HepG2 (cell line): ENCODE results near the gene ZC3H8. TPM values are rescaled to one million over a fixed set of nuclear protein-coding genes. Genes with fewer than 3 reads are reported as not detected.

Experiments used
- ERF ChIP-seq: IDR thresholded peaks from 2 replicates; pipeline ENCODE4 v1.6.1; 2018; ENCODE audit warnings: missing biosample characterization, missing genetic modification reagents
- HMG20A ChIP-seq: IDR thresholded peaks from 2 replicates; pipeline ENCODE4 v1.6.1; 2016; ENCODE audit warnings: borderline replicate concordance
- HMG20B ChIP-seq: conservative IDR thresholded peaks from 2 replicates; pipeline ENCODE4 v1.6.1; 2016; ENCODE audit warnings: missing genetic modification reagents, missing compliant biosample characterization
- HNRNPL ChIP-seq: fragments of 200-400 bp; formaldehyde crosslinking; IDR thresholded peaks from 2 replicates; pipeline ENCODE4 v1.6.1; 2017; ENCODE audit warnings: mild to moderate bottlenecking, low read depth, low read length
- KLF6 ChIP-seq: IDR thresholded peaks from 2 replicates; pipeline ENCODE4 v1.8.0; 2016; ENCODE audit warnings: missing biosample characterization, missing genetic modification reagents
- NR3C1 ChIP-seq: sonication (generic); formaldehyde crosslinking; IDR thresholded peaks from 2 replicates; pipeline ENCODE4 v1.4.0; 2020; ENCODE audit warnings: missing genetic modification reagents
- POLR2G ChIP-seq: fragments of 200-400 bp; formaldehyde crosslinking; IDR thresholded peaks from 2 replicates; pipeline ENCODE4 v1.6.1; 2018; ENCODE audit warnings: mild to moderate bottlenecking, low read depth, low read length, moderate library complexity
- ZNF282 ChIP-seq: fragments of 450-650 bp; IDR thresholded peaks from 2 replicates; pipeline ENCODE4 v1.6.1; 2018; ENCODE audit not compliant: partially characterized antibody
- ZNF329 ChIP-seq: sonication (generic); formaldehyde crosslinking; IDR thresholded peaks from 2 replicates; pipeline ENCODE4 v1.9.0; 2021; ENCODE audit warnings: low read depth, mild to moderate bottlenecking, missing genetic modification reagents
- ZNF564 ChIP-seq: sonication (generic); formaldehyde crosslinking; IDR thresholded peaks from 2 replicates; pipeline ENCODE4 v1.8.1; 2023; ENCODE audit warnings: mild to moderate bottlenecking, missing genetic modification reagents
- ZNF766 ChIP-seq: sonication (generic); formaldehyde crosslinking; IDR thresholded peaks from 2 replicates; pipeline ENCODE4 v1.5.0; 2020; ENCODE audit warnings: missing genetic modification reagents, borderline replicate concordance
- ZNF816 ChIP-seq: sonication (generic); formaldehyde crosslinking; IDR thresholded peaks from 2 replicates; pipeline ENCODE4 v1.8.0; 2022; ENCODE audit warnings: missing genetic modification reagents, mild to moderate bottlenecking, borderline replicate concordance
- polyA plus RNA-seq, 8 experiments: library from polyadenylated mRNA; depleted of rRNA in 3 of 8; stranded (reverse) in 7 of 8; unstranded in 1 of 8; fragments of >200 nt; fragmentation: Illumina TruSeq in 4 of 8; extraction: Trizol in 4 of 8; gene quantifications; 2 replicates each; pipeline versions ENCODE4 v1.2.1 to v1.2.3, GENCODE V29; 2011 to 2016; ENCODE audit warnings: low read depth in 4 of 8, missing spikeins in 1 of 8, mixed read lengths in 1 of 8; ENCODE audit not compliant: insufficient read depth in 1 of 8
- total RNA-seq, 5 experiments: library from RNA; depleted of rRNA; stranded (reverse); fragments of >200 nt; fragmentation: Illumina TruSeq; extraction: Trizol; gene quantifications; 2 replicates each; pipeline ENCODE4 v1.2.3, GENCODE V29; 2016; ENCODE audit warnings: low read depth in 1 of 5
- TF ChIP-seq, protein P1 (sequence below): sonication (generic); formaldehyde crosslinking; IDR thresholded peaks from 2 replicates; pipeline ENCODE4 v1.4.0; 2020; ENCODE audit warnings: missing genetic modification reagents, borderline replicate concordance
- TF ChIP-seq, protein P2 (sequence below): sonication (generic); formaldehyde crosslinking; IDR thresholded peaks from 2 replicates; pipeline ENCODE4 v1.4.0; 2020; ENCODE audit warnings: missing genetic modification reagents
- TF ChIP-seq, protein P3 (sequence below): sonication (generic); formaldehyde crosslinking; IDR thresholded peaks from 2 replicates; pipeline ENCODE4 v1.5.0; 2020; ENCODE audit warnings: missing genetic modification reagents
- TF ChIP-seq, protein P4 (sequence below): sonication (generic); formaldehyde crosslinking; IDR thresholded peaks from 2 replicates; pipeline ENCODE4 v1.4.0; 2020; ENCODE audit warnings: mild to moderate bottlenecking, missing genetic modification reagents
- TF ChIP-seq, protein P5 (sequence below): sonication (generic); formaldehyde crosslinking; IDR thresholded peaks from 2 replicates; pipeline ENCODE4 v1.4.0; 2020; ENCODE audit warnings: missing genetic modification reagents, borderline replicate concordance
- TF ChIP-seq, protein P6 (sequence below): sonication (generic); formaldehyde crosslinking; IDR thresholded peaks from 2 replicates; pipeline ENCODE4 v1.8.1; 2023; ENCODE audit warnings: missing genetic modification reagents, mild to moderate bottlenecking, borderline replicate concordance

ZC3H8 gene
- total and polyA plus RNA-seq, 2 of the 13 experiments (the other 11 are each of a cell fraction or from before 2014, with no cell fraction given): 4.5 to 17.0 TPM

DNA sequence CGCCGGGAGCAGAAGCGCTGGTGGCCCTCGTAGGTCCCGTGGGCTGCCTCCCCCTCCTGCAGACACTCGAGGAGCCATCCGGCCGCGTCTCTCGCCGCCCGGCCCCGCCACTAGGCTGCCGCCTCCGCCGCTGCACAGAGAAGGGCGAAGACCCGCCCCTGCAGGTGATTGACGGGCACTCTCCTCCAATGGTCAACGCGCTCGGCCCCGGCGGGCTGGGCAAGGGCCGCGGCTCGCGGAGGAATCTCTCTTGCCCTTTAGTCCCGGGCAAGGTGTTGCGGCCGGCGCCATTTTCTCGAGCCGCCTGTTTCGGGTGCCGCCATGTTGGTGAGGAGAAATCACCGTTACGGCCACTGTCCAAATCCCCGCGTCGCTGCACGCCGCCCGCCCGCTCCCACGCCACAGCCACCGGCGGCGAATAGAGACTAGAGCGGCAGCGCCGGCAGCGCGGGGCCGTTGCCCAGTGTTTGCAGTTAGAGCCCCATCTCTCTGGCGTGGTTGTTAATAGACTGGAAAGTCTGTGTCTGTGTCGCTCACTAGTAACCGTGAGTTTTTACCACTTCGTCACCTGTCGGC is 20.6 kb upstream of the ZC3H8 start, which contains the start of gene ZC3H6 (continued):
- TF ChIP-seq, protein P1, sequence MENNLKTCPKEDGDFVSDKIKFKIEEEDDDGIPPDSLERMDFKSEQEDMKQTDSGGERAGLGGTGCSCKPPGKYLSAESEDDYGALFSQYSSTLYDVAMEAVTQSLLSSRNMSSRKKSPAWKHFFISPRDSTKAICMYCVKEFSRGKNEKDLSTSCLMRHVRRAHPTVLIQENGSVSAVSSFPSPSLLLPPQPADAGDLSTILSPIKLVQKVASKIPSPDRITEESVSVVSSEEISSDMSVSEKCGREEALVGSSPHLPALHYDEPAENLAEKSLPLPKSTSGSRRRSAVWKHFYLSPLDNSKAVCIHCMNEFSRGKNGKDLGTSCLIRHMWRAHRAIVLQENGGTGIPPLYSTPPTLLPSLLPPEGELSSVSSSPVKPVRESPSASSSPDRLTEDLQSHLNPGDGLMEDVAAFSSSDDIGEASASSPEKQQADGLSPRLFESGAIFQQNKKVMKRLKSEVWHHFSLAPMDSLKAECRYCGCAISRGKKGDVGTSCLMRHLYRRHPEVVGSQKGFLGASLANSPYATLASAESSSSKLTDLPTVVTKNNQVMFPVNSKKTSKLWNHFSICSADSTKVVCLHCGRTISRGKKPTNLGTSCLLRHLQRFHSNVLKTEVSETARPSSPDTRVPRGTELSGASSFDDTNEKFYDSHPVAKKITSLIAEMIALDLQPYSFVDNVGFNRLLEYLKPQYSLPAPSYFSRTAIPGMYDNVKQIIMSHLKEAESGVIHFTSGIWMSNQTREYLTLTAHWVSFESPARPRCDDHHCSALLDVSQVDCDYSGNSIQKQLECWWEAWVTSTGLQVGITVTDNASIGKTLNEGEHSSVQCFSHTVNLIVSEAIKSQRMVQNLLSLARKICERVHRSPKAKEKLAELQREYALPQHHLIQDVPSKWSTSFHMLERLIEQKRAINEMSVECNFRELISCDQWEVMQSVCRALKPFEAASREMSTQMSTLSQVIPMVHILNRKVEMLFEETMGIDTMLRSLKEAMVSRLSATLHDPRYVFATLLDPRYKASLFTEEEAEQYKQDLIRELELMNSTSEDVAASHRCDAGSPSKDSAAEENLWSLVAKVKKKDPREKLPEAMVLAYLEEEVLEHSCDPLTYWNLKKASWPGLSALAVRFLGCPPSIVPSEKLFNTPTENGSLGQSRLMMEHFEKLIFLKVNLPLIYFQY (CRISPR knock-in tag): peak; percentile 85; the same call in 1 of the 2 replicates
- TF ChIP-seq ZNF564 (CRISPR knock-in tag) (peak; percentile 80; the same call in 1 of the 2 replicates), HMG20B (peak; percentile 85), ZNF282 (no peak), NR3C1 (CRISPR knock-in tag) (no peak), HMG20A (CRISPR knock-in tag) (no peak; the same call in 1 of the 2 replicates), POLR2G (peak; percentile 98), KLF6 (CRISPR knock-in tag) (peak; percentile 99), ZNF329 (CRISPR knock-in tag) (peak; percentile 88; the same call in 1 of the 2 replicates), ERF (CRISPR knock-in tag) (peak; percentile 79; the same call in 1 of the 2 replicates), ZNF816 (CRISPR knock-in tag) (peak; percentile 93), HNRNPL (peak; percentile 93), ZNF766 (CRISPR knock-in tag) (peak; percentile 81; the same call in 1 of the 2 replicates)
- TF ChIP-seq, protein P2, sequence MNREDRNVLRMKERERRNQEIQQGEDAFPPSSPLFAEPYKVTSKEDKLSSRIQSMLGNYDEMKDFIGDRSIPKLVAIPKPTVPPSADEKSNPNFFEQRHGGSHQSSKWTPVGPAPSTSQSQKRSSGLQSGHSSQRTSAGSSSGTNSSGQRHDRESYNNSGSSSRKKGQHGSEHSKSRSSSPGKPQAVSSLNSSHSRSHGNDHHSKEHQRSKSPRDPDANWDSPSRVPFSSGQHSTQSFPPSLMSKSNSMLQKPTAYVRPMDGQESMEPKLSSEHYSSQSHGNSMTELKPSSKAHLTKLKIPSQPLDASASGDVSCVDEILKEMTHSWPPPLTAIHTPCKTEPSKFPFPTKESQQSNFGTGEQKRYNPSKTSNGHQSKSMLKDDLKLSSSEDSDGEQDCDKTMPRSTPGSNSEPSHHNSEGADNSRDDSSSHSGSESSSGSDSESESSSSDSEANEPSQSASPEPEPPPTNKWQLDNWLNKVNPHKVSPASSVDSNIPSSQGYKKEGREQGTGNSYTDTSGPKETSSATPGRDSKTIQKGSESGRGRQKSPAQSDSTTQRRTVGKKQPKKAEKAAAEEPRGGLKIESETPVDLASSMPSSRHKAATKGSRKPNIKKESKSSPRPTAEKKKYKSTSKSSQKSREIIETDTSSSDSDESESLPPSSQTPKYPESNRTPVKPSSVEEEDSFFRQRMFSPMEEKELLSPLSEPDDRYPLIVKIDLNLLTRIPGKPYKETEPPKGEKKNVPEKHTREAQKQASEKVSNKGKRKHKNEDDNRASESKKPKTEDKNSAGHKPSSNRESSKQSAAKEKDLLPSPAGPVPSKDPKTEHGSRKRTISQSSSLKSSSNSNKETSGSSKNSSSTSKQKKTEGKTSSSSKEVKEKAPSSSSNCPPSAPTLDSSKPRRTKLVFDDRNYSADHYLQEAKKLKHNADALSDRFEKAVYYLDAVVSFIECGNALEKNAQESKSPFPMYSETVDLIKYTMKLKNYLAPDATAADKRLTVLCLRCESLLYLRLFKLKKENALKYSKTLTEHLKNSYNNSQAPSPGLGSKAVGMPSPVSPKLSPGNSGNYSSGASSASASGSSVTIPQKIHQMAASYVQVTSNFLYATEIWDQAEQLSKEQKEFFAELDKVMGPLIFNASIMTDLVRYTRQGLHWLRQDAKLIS (CRISPR knock-in tag): peak; percentile 84
- TF ChIP-seq, protein P3, sequence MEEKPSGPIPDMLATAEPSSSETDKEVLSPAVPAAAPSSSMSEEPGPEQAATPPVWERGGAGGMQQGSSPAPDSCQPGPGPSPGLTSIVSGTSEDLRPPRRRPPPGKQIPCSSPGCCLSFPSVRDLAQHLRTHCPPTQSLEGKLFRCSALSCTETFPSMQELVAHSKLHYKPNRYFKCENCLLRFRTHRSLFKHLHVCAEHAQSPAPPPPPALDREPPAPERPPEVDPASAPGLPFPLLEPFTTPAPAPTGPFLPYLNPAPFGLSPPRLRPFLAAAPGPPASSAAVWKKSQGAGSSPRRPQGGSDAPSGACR: peak; percentile 99
- TF ChIP-seq, protein P4, sequence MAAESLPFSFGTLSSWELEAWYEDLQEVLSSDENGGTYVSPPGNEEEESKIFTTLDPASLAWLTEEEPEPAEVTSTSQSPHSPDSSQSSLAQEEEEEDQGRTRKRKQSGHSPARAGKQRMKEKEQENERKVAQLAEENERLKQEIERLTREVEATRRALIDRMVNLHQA (CRISPR knock-in tag): no peak
- TF ChIP-seq, protein P5, sequence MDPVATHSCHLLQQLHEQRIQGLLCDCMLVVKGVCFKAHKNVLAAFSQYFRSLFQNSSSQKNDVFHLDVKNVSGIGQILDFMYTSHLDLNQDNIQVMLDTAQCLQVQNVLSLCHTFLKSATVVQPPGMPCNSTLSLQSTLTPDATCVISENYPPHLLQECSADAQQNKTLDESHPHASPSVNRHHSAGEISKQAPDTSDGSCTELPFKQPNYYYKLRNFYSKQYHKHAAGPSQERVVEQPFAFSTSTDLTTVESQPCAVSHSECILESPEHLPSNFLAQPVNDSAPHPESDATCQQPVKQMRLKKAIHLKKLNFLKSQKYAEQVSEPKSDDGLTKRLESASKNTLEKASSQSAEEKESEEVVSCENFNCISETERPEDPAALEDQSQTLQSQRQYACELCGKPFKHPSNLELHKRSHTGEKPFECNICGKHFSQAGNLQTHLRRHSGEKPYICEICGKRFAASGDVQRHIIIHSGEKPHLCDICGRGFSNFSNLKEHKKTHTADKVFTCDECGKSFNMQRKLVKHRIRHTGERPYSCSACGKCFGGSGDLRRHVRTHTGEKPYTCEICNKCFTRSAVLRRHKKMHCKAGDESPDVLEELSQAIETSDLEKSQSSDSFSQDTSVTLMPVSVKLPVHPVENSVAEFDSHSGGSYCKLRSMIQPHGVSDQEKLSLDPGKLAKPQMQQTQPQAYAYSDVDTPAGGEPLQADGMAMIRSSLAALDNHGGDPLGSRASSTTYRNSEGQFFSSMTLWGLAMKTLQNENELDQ (CRISPR knock-in tag): peak; percentile 92
- TF ChIP-seq, protein P6, sequence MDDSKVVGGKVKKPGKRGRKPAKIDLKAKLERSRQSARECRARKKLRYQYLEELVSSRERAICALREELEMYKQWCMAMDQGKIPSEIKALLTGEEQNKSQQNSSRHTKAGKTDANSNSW (CRISPR knock-in tag): peak; percentile 33; the same call in 1 of the 2 replicates
